Astrocyte (in vitro differentiated cells and primary cell): ENCODE results near the gene GHRL. TPM values are rescaled to one million over a fixed set of nuclear protein-coding genes. Genes with fewer than 3 reads are reported as not detected.

Source experiments
- DNase-seq: peaks from one replicate; pipeline ENCODE4 v3.0.0-alpha.2; 2010; ENCODE audit warnings: low read depth
- FAIRE-seq: peaks from 2 replicates; lab custom pipeline; 2011; peaks lifted over from hg19 to GRCh38; lab: Jason Lieb, UNC
- H2AFZ ChIP-seq: 2 replicates; pipeline ENCODE4 v1.6.0; 2012; ENCODE audit warnings: low read depth, low read length, inconsistent platforms
- H3K27ac ChIP-seq: 2 replicates; pipeline ENCODE4 v1.5.1; 2011; ENCODE audit warnings: low read depth, low read length, inconsistent platforms
- H3K27me3 ChIP-seq: 2 replicates; pipeline ENCODE4 v1.6.0; 2011; ENCODE audit warnings: low read length, inconsistent platforms; ENCODE audit not compliant: insufficient read depth
- H3K36me3 ChIP-seq: 2 replicates; pipeline ENCODE4 v1.5.1; 2011; ENCODE audit warnings: low read length, inconsistent platforms; ENCODE audit not compliant: insufficient read depth
- H3K4me1 ChIP-seq: 2 replicates; pipeline ENCODE4 v1.5.1; 2011; ENCODE audit warnings: low read length, inconsistent platforms; ENCODE audit not compliant: insufficient read depth
- H3K4me2 ChIP-seq: 2 replicates; pipeline ENCODE4 v1.6.0; 2012; ENCODE audit warnings: low read length, inconsistent platforms
- H3K4me3 ChIP-seq: 2 replicates; pipeline ENCODE4 v1.5.1; 2011; ENCODE audit warnings: low read depth, mild to moderate bottlenecking, low read length, inconsistent platforms; ENCODE audit not compliant: insufficient read depth
- H3K79me2 ChIP-seq: 2 replicates; pipeline ENCODE4 v1.6.0; 2012; ENCODE audit warnings: mild to moderate bottlenecking, low read length, inconsistent platforms; ENCODE audit not compliant: insufficient read depth
- H3K9ac ChIP-seq: 2 replicates; pipeline ENCODE4 v1.6.0; 2012; ENCODE audit warnings: mild to moderate bottlenecking, low read length, inconsistent platforms
- H3K9me3 ChIP-seq: 2 replicates; pipeline ENCODE4 v1.5.1; 2012; ENCODE audit warnings: low read depth, mild to moderate bottlenecking, low read length, inconsistent platforms; ENCODE audit not compliant: insufficient read depth
- H4K20me1 ChIP-seq: 2 replicates; pipeline ENCODE4 v1.6.0; 2012; ENCODE audit warnings: low read length, inconsistent platforms; ENCODE audit not compliant: insufficient read depth
- H3K27ac Mint-ChIP-seq: one replicate; pipeline ENCODE4 v1.8.0; 2021; ENCODE audit warnings: mild to moderate bottlenecking, mixed read lengths; ENCODE audit not compliant: unreplicated experiment
- H3K27me3 Mint-ChIP-seq: one replicate; pipeline ENCODE4 v1.8.0; 2021; ENCODE audit warnings: low read depth, mixed read lengths; ENCODE audit not compliant: unreplicated experiment
- H3K36me3 Mint-ChIP-seq: one replicate; pipeline ENCODE4 v1.8.0; 2021; ENCODE audit warnings: low read depth, mixed read lengths; ENCODE audit not compliant: unreplicated experiment
- H3K4me1 Mint-ChIP-seq: one replicate; pipeline ENCODE4 v1.8.0; 2021; ENCODE audit warnings: low read depth, mixed read lengths; ENCODE audit not compliant: unreplicated experiment
- H3K4me3 Mint-ChIP-seq: one replicate; pipeline ENCODE4 v1.8.0; 2021; ENCODE audit warnings: mild to moderate bottlenecking, moderate library complexity, mixed read lengths; ENCODE audit not compliant: unreplicated experiment
- H3K9me3 Mint-ChIP-seq: one replicate; pipeline ENCODE4 v1.8.0; 2021; ENCODE audit warnings: mild to moderate bottlenecking, mixed read lengths; ENCODE audit not compliant: unreplicated experiment
- EZH2 ChIP-seq: IDR thresholded peaks from 2 replicates; pipeline ENCODE4 v1.6.1; 2012; ENCODE audit warnings: mild to moderate bottlenecking, low read length, inconsistent platforms; ENCODE audit not compliant: insufficient read depth
- total RNA-seq: library from RNA; stranded (reverse); gene quantifications from 2 replicates; pipeline ENCODE4 v1.2.1, GENCODE V29; 2021
- TF ChIP-seq, protein P1 (sequence below): IDR thresholded peaks from 2 replicates; pipeline ENCODE4 v1.5.1; 2011; ENCODE audit warnings: low read depth, mild to moderate bottlenecking, inconsistent platforms, low read length, moderate library complexity; ENCODE audit not compliant: insufficient read depth

Gene GHRL
- total RNA-seq, 1 donor from 2014 or later = not detected

GRCh38 chr3:10319804-10320203 lies 27.1 kb upstream of the GHRL start:
- Histone ChIP-seq H3K79me2 (peaks cover 59% of the 10 kb centered on the region), H3K9ac (peak overlapping the region; percentile 100), H3K9me3 (no peaks in the 10 kb centered on the region), H2AFZ (no peak overlapping the region), H3K36me3 (peaks cover 39% of the 10 kb centered on the region), H3K4me2 (peak overlapping the region; percentile 93), H3K27ac (peak overlapping the region; percentile 98), H3K4me1 (peaks cover 6% of the 10 kb centered on the region), H3K27me3 (no peaks in the 10 kb centered on the region), H3K4me3 (peak overlapping the region; percentile 98), H4K20me1 (peaks cover 51% of the 10 kb centered on the region)
- TF ChIP-seq, protein P1, sequence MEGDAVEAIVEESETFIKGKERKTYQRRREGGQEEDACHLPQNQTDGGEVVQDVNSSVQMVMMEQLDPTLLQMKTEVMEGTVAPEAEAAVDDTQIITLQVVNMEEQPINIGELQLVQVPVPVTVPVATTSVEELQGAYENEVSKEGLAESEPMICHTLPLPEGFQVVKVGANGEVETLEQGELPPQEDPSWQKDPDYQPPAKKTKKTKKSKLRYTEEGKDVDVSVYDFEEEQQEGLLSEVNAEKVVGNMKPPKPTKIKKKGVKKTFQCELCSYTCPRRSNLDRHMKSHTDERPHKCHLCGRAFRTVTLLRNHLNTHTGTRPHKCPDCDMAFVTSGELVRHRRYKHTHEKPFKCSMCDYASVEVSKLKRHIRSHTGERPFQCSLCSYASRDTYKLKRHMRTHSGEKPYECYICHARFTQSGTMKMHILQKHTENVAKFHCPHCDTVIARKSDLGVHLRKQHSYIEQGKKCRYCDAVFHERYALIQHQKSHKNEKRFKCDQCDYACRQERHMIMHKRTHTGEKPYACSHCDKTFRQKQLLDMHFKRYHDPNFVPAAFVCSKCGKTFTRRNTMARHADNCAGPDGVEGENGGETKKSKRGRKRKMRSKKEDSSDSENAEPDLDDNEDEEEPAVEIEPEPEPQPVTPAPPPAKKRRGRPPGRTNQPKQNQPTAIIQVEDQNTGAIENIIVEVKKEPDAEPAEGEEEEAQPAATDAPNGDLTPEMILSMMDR = no peak
- no peak for TF ChIP-seq EZH2
- H3K27me3 Mint-ChIP-seq = peaks cover 11% of the 10 kb centered on the region
- peaks cover 22% of the 10 kb centered on the region for H3K4me1 Mint-ChIP-seq
- H3K27ac Mint-ChIP-seq = peak overlapping the region; percentile 99
- peak; percentile 39 for DNase-seq
- no peak for FAIRE-seq
- peaks cover 25% of the 10 kb centered on the region for H3K36me3 Mint-ChIP-seq
- H3K4me3 Mint-ChIP-seq = peak overlapping the region; percentile 99
- no peaks in the 10 kb centered on the region for H3K9me3 Mint-ChIP-seq

DNA sequence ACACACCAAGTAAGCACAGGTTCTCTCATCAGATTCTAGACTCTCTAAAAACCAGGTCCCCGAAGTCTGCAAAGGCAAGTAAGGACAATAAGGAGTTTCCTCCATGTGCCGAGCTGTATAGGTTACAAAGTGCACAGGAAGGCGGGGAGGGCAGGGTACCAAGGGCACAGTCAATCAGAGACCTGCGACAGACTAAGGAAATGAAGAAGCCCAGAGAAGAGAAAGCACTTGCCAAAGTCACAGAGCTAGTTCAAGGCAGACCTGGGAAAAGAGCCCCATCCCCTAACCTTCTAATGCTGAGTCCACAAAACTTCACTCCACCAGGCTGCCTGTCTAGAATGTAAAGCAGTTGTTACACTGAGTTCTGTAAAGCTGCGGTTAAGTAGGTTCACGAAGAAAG lies 26.5 kb upstream of the GHRL start:
- Mint-ChIP-seq H3K36me3 (peaks cover 28% of the 10 kb centered on the region), H3K9me3 (no peaks in the 10 kb centered on the region), H3K27ac (peak overlapping the region; percentile 15), H3K27me3 (peaks cover 6% of the 10 kb centered on the region), H3K4me3 (peak overlapping the region; percentile 99), H3K4me1 (peaks cover 22% of the 10 kb centered on the region)
- TF ChIP-seq EZH2 = no peak
- TF ChIP-seq, protein P1 = no peak
- DNase-seq = no peak
- Histone ChIP-seq H3K27ac (no peak overlapping the region), H3K36me3 (peaks cover 44% of the 10 kb centered on the region), H3K9me3 (no peaks in the 10 kb centered on the region), H3K27me3 (no peaks in the 10 kb centered on the region), H3K4me1 (peaks cover 6% of the 10 kb centered on the region), H3K9ac (peak overlapping the region; percentile 100), H3K4me3 (peak overlapping the region; percentile 52), H2AFZ (no peak overlapping the region), H3K79me2 (peaks cover 64% of the 10 kb centered on the region), H4K20me1 (peaks cover 57% of the 10 kb centered on the region), H3K4me2 (peak overlapping the region; percentile 93)
- no peak for FAIRE-seq

DNA sequence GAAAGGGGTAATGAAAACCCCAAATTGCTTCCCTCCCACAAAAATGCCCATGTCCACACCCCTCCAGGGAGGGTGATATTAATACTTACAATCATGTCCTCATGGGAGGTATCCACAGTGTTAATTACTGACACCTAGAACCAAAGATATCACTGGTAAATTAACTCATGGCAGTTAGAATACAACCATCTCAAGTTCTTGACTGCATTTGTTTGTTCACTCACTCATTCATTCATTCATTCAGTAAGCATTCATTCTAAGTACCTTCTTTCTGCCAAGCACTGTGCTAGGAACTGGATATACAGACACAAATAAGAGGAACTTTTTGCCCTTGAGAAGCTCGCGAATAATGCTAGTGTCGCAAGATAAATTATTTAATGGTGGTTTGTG lies 25.2 kb upstream of the GHRL start:
- no peak overlapping the region for H2AFZ ChIP-seq
- no peak for DNase-seq
- TF ChIP-seq, protein P1 = no peak
- TF ChIP-seq EZH2 = no peak
- H3K36me3 ChIP-seq = peaks cover 57% of the 10 kb centered on the region
- H3K27ac Mint-ChIP-seq = peak overlapping the region; percentile 53
- no peaks in the 10 kb centered on the region for H3K27me3 ChIP-seq
- no peak overlapping the region for H3K4me2 ChIP-seq
- H3K4me3 Mint-ChIP-seq = peak overlapping the region; percentile 50
- no peaks in the 10 kb centered on the region for H3K9me3 ChIP-seq
- H4K20me1 ChIP-seq = peaks cover 70% of the 10 kb centered on the region
- no peak overlapping the region for H3K9ac ChIP-seq
- no peaks in the 10 kb centered on the region for H3K27me3 Mint-ChIP-seq
- H3K79me2 ChIP-seq = peaks cover 77% of the 10 kb centered on the region
- no peak overlapping the region for H3K27ac ChIP-seq
- H3K36me3 Mint-ChIP-seq = peaks cover 30% of the 10 kb centered on the region
- H3K4me3 ChIP-seq = no peak overlapping the region
- peaks cover 6% of the 10 kb centered on the region for H3K4me1 ChIP-seq
- peaks cover 25% of the 10 kb centered on the region for H3K4me1 Mint-ChIP-seq
- H3K9me3 Mint-ChIP-seq = no peaks in the 10 kb centered on the region
- FAIRE-seq = no peak
